Chondrocyte (in vitro differentiated cells): ENCODE results near the gene SFRP2. TPM values are rescaled to one million over a fixed set of nuclear protein-coding genes. Genes with fewer than 3 reads are reported as not detected.
A peak's percentile ranks its signal among the peaks of the same experiment; 100 is the strongest.

ENCODE experiments used
- DNase-seq: peaks from one replicate; pipeline ENCODE4 v3.0.0; 2021; ENCODE audit warnings: mixed read lengths, low spot score
- H3K27ac Mint-ChIP-seq: one replicate; pipeline ENCODE4 v1.8.0; 2021; ENCODE audit warnings: mild to moderate bottlenecking, moderate library complexity, mixed read lengths; ENCODE audit not compliant: unreplicated experiment
- H3K27me3 Mint-ChIP-seq: 2 replicates; pipeline ENCODE4 v1.8.0; 2021; ENCODE audit warnings: low read depth, mixed read lengths
- H3K36me3 Mint-ChIP-seq: 2 replicates; pipeline ENCODE4 v1.8.0; 2021; ENCODE audit warnings: low read depth, mixed read lengths
- H3K4me1 Mint-ChIP-seq: 2 replicates; pipeline ENCODE4 v1.8.0; 2021; ENCODE audit warnings: low read depth, mild to moderate bottlenecking, mixed read lengths
- H3K4me3 Mint-ChIP-seq: one replicate; pipeline ENCODE4 v1.8.0; 2021; ENCODE audit warnings: mild to moderate bottlenecking, moderate library complexity, mixed read lengths; ENCODE audit not compliant: unreplicated experiment
- H3K9me3 Mint-ChIP-seq: 2 replicates; pipeline ENCODE4 v1.8.0; 2021; ENCODE audit warnings: low read depth, mixed read lengths
- CTCF ChIP-seq: fragments of 200-600 bp; sonication (generic); IDR thresholded peaks from 2 replicates; pipeline ENCODE4 v1.5.0; 2021; ENCODE audit warnings: antibody characterized with exemption, mild to moderate bottlenecking, moderate library complexity
- total RNA-seq: library from RNA; stranded (reverse); gene quantifications from 3 replicates; pipeline ENCODE4 v1.2.1, GENCODE V29; 2021

The SFRP2 gene
- total RNA-seq, 1 donor from 2014 or later: 120 TPM

GRCh38 chr4:153790962-153791551 lies 2.2 kb upstream of the SFRP2 start:
- no peaks in the 10 kb centered on the region for H3K9me3 Mint-ChIP-seq
- peaks cover 54% of the 10 kb centered on the region for H3K4me1 Mint-ChIP-seq
- H3K4me3 Mint-ChIP-seq: peak overlapping the region; percentile 70
- H3K27me3 Mint-ChIP-seq: peaks cover 44% of the 10 kb centered on the region
- peaks cover 2% of the 10 kb centered on the region for H3K36me3 Mint-ChIP-seq
- TF ChIP-seq CTCF: peak; percentile 75
- no peak for DNase-seq
- H3K27ac Mint-ChIP-seq: no peak overlapping the region

- peaks cover 4% of the 10 kb centered on the region for H3K36me3 Mint-ChIP-seq
- H3K27ac Mint-ChIP-seq: no peak overlapping the region
- TF ChIP-seq CTCF: no peak
- H3K27me3 Mint-ChIP-seq: peaks cover 44% of the 10 kb centered on the region
- H3K9me3 Mint-ChIP-seq: no peaks in the 10 kb centered on the region
- DNase-seq: no peak
- peak overlapping the region; percentile 81 for H3K4me3 Mint-ChIP-seq
- H3K4me1 Mint-ChIP-seq: peaks cover 60% of the 10 kb centered on the region
Observed at GRCh38 chr4:153790500-153790865, 1.6 kb upstream of the SFRP2 start.

- Mint-ChIP-seq H3K27ac (peak overlapping the region; percentile 80), H3K4me1 (peaks cover 61% of the 10 kb centered on the region), H3K36me3 (peaks cover 5% of the 10 kb centered on the region), H3K4me3 (peak overlapping the region; percentile 81), H3K27me3 (peaks cover 41% of the 10 kb centered on the region), H3K9me3 (no peaks in the 10 kb centered on the region)
- DNase-seq: no peak
- no peak for TF ChIP-seq CTCF
Observed at GRCh38 chr4:153789741-153790499, 1.0 kb upstream of the SFRP2 start.

- Mint-ChIP-seq H3K4me3 (peak overlapping the region; percentile 81), H3K27ac (peak overlapping the region; percentile 76), H3K9me3 (no peaks in the 10 kb centered on the region), H3K27me3 (peaks cover 34% of the 10 kb centered on the region), H3K4me1 (peaks cover 55% of the 10 kb centered on the region), H3K36me3 (peaks cover 11% of the 10 kb centered on the region)
- DNase-seq: no peak
- TF ChIP-seq CTCF: no peak
Observed at GRCh38 chr4:153788051-153788412, 851 bp downstream of the SFRP2 start.

- no peak for DNase-seq
- Mint-ChIP-seq H3K36me3 (peaks cover 14% of the 10 kb centered on the region), H3K27ac (peak overlapping the region; percentile 76), H3K9me3 (no peaks in the 10 kb centered on the region), H3K27me3 (peaks cover 34% of the 10 kb centered on the region), H3K4me1 (peaks cover 58% of the 10 kb centered on the region), H3K4me3 (peak overlapping the region; percentile 81)
- TF ChIP-seq CTCF: no peak
Observed at GRCh38 chr4:153787575-153787974, 1.3 kb downstream of the SFRP2 start.
